Skin of body (tissue), 2 donors: Measurements from ENCODE around the gene CASP9. TPM values are rescaled to one million over a fixed set of nuclear protein-coding genes. Genes with fewer than 3 reads are reported as not detected.
"Not testable (repeated sequence)": the region's sequence is repeated elsewhere in the genome, so short reads cannot be mapped to it uniquely, and the experiment has no call there.

Experiments
- DNase-seq: peaks from one replicate; lab custom pipeline; 2025; lab: John Stamatoyannopoulos, UW
- total RNA-seq: library from RNA; depleted of rRNA; stranded (reverse); fragments of >200 nt; gene quantifications from one replicate; pipeline ENCODE4 v1.2.3, GENCODE V29; 2014

The CASP9 gene
- total RNA-seq, 1 donor from 2014 or later = 5.1 TPM

DNA sequence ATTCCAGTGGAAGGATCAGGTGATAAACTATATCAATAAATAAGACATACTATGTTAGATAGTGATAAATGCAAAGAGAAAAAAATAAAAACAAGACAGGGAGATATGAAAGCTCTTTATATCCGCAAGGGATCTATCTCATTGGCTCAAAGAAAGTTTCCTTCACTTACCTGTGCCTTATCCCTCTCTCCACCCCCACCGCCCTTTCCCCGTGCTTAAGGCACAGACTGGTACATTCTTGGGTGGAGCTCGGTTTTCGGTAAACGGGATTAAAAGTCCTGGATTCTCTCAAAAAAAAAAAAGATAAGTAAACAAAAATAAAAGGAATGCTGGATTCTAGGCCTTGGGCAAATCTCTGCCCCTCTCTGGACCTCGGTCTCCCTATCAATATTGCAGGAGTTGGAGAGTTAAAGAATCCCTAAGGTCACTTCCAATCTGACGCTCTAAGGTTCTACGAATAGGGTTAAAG is 2.0 kb upstream of the CASP9 start:
- no peak for DNase-seq

DNA sequence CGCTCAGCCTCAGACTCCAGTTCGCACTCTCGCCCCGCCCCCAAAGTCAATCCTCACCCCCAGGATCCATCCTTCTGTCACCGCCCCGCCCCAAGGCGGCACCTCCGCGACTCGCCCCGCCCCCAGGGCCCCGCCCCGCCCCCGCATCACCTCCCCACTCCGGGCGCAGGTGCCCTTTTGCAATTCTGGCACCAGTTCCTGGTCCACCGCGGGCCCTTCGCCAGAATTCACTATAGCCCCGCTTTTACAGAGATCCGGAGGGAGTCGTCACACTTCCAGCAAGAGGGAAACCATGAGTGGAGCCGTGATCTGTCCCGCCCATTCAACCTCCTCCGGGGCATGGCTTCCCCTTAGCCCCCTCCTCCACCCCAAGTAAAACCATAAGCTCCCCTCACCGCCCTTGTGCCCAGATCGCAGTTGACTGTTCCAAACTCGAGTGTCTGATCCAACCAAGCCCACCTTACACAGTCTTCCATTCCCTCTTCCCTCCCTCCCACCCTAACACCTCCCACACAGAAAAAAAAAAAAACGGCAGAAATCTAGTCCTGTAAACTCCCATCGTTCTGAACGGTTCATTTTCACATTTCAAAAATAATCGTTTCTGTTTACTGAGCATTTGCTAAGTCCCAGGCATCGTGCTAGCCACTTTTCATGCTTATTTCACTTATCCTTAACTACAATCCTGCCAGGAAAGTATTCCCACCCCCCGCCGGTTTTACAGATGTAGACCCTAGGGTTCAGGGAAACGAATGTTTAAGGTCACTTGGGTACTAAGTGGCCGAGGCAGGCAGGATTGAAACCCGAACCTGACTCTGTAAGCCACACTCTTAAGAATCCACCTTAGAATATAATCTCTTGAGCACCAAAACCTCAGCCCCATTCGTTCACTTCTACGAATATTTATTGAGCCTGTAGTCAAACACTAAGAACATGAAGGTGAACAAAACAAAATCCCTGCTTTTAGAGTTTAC is 1.3 kb upstream of the CASP9 start:
- DNase-seq = peak; percentile 88

DNA sequence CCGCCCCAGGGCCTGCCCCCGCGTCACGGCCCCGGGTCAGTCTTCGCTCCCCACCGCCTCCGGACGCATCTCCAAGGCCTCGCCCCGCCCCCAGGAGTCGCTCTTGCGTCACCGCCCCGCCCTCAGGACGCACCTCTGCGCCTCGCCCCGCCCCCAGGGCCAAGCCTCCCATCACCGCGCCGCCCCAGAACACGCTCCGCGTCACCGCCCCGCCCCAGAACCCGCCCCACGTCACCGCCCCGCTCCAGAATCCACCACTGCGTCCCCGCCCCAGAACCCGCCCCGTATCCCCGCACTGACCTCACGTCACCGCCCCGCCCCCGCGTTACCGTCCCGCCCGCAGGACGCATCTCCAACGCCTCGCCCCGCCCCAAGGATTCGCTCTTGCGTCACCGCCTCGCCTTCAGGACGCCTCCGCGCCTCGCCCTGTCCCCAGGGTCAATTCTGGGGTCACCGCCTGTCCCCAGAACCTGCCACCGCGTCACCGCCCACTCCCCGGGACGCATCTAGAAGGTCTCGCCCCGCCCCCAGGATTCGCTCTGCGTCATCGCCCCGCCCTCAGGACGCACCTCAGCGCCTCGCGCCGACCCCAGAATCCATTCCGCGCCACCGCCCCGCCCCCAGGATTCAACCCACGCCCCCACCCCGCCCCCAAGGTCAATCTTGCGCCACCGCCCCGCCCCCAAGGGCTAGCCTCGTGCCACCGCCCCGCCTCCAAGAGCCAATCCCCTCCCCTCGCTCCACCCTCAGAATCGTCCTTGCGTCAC is 451 bp upstream of the CASP9 start:
- DNase-seq = peak; percentile 98

DNA sequence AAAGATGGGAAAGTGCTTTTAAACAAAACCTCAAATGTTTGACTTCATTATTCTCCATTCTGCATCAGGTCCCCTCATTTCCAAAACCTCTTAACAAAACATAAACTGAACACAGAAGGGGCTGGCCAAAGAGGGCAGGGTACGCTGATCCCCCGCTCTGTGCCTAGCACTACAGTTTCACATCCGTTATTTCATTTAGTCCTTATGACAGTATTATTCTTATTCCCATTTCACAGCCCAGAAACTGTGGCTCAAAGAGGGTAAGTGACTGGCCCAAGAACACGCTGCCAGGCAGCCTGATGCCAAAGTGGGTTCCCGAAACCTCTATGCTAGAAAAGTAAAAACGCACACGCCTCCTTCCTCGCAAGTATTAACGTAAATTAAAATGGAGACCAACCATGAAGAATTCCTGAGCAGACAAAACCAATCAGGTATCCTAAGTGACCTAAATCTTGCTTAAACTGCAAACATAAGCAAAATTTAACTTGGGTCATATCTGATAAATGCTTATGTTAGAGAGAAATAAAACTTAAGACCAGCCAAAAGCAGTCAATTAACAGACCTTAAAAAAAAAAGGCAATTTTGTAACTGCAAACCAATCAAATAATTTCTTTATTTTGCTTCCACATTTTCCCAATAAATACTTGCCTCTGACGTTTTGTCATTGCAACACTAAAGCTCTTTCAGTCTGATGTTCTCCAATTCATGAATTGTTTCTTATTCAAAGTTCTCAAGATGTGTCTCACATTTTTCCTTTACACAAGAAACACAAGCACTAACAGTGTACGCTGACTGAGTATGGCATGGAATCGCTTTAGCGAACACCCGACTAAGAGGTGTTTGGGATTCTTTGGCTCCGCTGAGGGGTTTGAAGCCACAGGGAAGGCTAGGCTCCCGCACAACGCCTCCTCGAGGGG is 653 bp downstream of the CASP9 start:
- peak; percentile 67 for DNase-seq

DNA sequence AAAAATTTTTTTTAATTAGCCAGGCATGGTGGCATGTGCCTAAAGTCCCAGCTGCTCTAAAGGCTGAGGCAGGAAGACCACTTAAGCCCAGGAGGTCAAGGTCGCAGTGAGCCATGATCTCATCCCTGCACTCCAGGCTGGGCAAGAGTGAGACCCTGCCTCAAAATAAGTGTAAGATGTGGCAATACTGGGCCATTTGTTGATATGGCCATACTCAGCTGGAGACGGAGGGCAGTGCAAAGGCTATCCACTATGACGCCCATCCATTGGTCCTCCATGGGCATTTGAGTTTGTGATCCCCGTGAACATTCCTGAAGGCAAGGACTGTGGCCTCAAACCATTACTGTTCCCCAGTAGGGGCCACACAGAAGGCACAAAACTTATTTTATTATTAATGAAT is 1.5 kb downstream of the CASP9 start:
- DNase-seq = no peak

DNA sequence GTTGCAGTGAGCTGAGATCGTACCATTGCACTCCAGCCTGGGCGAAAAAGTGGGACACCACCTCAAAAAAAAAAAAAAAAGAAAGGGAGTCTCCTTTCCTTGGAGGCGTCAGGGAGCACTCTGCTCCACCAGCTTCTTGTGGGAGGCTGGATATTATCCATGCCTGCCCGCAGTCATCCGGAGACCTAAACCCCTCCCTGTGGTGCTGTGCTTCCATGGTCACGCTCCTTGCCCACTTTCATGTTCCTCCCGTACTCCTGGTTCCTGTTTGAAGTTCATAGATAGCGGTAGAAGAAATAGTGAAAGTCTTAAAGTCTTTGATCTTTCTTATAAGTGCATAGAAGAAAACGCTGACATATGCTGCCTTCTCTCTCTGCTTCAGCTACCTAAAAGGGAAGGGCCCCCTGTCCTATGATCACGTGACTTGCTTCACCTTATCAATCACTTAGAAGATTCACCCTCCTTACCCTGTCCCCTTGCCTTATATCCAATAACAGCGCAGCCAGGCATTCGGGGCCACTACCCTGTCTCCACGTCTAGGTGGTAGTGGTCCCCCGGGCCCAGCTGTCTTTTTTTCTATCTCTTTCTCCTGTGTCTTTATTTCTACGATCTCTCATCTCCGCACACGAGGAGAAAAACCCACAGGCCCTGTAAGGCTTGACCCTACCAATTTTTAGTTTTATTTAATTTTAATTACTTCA is 2.7 kb downstream of the CASP9 start:
- DNase-seq = not testable (repeated sequence)

DNA sequence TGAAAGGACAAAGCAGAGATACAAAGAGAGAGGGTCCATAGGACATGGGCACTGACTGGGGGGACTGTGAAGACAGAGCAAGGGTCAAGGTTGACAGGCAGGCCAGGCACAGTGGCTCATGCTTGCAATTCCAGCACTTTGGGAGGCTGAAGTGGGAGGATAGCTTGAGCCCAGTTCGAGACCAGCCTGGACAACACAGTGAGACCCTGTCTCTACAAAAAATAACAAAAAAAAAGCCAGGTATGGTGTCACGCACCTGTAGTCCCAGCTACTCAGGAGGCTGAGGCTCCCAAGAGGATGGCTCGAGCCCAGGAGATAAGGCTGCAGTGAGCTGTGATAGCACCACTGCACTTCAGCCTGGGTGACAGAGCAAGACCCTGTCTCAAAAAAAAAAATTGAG is 4.4 kb downstream of the CASP9 start:
- DNase-seq = no peak

DNA sequence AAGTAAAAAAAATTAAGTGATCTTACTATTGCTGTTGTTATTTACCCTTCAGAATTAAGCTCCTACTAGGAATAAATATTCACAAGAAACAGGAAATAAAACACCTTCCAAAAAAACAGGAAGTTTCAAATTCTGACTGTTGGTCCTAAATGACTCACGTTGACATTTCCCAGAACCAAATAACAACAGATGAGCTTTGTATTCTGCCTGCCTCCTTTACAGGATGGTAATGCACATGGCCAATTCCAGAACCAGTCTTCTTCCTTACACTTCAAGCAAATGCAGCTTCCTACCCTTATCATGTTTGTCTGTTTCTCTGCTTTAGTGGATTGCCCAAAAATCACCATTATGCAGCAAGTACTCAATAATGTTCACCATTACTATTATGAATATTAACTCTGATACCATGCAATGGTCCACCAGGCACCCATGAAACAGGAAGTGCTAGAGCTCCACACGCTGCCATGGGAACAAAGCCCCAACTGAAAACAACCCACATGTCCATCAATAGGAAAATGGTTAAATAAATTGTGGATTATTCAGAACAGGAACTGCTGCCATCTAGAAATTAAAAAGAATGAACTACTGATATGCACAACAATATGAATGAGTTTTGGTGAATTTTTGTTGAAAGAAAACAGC is 8.9 kb downstream of the CASP9 start:
- DNase-seq = no peak

DNA sequence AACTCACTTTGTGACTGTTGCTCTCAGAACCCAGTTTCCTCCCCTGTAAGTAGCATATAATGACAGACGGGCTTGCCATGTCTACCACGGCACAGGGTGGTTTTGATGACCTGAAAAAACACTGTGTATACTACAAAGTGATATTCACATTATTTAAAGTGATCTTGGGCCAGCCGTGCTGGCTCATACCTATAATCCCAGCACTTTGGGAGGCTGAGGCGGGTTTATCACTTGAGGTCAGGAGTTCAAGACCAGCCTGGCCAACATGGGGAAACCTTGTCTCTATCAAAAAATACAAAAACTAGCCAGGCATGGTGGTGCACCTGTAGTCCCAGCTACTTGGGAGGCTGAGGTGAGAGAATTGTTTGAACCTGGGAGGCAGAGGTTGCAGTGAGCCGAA is 9.5 kb downstream of the CASP9 start:
- not testable (repeated sequence) for DNase-seq

DNA sequence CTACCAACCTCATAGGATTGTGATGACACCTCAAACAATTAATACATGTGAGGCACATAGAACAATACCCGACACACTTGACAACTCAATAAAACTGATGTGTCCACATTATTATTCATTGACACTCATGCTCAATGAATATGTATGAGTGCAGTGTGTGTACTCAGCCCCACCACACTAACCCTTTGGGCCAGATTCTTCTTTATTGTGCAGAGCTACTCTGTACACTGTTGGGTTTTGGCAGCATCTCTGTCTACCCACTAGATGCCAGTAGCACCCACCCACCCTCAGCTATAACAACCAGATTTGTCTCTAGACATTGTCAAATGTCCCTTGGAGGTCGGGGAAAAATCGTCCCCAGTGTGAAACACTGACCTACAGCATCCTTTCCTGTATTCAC is 10.1 kb downstream of the CASP9 start:
- DNase-seq = no peak

DNA sequence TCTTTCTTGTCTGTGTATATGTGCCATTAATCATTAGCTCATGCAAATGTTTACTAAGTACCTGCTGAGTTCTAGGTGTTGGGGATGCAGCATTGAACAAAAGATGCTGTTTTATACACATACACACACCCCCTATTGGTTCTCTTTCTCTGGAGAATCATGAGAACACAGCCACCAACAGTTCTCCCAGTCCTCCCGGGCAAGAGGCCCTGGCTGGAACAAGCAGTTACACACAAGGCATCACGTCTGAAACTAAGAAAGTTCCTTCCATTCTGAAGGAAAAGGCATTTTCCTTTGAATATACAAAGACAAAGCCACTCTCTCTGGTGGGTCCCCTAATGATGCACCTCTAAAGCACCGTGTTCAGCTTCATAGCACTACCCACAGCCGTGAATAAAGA is 10.8 kb downstream of the CASP9 start:
- no peak for DNase-seq

DNA sequence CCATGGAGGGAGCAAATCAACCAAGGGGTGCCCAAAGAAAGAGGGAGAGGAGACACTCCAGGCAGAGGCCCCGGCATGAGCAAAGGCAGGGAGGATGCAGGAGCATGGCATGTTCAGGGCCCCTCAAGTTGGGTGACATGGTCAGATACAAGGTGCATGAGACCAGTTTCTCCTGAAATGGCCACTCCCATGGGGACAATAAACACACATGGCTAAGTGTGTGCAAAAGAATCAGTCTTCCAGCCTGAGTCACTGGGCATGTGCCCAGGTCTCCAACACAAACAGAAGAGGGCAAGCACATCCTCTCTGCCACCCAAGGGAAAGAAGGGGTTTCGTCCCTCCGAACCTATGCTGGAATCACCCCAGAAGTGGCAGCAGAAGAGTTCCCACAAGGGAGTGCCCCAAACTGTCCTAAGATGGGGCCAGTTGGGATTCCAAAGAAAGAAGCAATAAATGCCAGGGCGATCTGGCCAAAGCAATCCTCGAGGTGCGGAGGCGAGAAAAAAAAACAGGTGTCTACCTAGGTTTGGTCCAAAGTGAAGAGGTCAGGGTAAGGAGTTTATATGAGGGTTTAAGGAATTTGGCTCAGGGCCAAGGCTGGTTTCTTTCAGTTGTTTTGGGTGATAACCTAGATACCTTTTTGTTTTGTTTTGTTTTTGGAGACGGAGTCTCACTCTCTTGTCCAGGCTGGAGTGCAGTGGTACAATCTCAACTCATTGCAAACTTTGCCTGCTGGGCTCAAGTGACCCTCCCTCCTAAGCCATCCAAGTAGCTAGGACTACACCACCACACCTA is 13.2 kb downstream of the CASP9 start:
- no peak for DNase-seq

DNA sequence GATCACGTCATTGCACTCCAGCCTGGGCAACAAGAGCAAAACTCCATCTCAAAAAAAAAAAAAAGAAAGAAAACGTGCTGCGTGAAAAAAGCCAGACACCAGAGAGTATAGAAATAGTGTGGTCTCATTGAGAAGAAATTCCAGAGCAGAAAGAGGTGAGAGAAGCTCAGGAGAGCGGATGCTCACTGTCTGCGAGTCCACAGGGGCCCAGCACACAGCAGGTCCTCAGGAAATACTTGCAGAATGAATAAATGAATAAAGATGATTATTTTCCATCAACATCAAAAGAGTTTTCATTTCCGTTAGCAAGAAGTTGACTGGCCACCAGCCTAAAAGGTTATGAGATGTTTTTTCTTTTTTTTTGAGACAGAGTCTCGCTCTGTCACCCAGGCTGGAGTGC is 14.4 kb downstream of the CASP9 start:
- no peak for DNase-seq

DNA sequence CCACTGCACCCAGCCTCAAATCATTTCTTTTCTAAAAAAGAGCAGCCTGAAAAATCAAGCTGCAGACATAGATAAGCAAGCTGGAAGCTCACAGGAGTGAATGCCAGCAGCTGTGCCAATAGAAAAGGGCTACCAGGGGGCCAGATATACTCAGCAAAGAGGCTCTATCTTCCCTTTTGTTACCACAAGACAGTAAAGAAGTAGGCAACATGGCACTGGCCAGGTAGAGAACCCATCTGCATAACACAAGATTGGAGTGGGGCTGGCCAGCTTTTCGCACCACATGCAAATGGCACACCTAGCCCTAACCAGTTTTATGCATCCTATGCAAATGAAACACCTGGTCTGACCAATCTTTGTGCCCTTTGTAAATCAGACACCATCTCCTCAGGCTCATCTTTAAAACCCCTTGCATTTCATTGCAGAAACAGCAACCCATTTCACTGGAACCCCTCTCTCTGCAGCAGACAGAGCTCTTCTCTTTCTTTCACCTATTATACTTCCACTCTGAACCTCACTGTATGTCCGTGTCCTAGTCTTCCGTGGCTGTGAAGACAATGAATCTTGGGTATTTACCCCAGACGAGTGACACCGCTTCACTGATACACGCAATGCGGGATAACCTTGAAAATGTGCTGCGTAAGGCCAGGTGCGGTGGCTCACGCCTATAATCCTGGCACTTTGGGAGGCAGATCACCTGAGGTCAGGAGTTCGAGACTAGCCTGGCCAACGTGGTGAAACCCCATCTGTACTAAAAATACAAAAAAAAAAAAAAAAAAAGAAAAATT is 15.1 kb downstream of the CASP9 start:
- DNase-seq = no peak

DNA sequence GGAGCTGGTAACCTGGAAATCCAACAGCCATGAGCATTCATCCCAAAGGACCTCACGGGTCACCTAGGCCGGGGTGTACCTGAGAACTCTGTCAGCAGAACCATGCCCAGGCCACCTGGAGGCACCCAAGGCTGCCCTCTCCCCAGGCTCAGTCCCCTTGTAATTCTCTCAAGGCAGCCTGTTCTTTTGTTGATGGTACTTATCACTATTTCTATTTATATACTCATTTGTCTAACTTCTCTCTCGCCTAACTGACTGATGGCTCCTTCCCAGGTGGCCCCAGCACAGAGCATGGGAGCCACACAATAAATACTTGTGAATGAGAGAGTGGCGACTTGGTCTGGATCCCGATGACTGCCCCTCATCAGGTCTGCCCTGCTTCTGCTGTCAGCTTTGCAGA is 16.7 kb downstream of the CASP9 start:
- no peak for DNase-seq

DNA sequence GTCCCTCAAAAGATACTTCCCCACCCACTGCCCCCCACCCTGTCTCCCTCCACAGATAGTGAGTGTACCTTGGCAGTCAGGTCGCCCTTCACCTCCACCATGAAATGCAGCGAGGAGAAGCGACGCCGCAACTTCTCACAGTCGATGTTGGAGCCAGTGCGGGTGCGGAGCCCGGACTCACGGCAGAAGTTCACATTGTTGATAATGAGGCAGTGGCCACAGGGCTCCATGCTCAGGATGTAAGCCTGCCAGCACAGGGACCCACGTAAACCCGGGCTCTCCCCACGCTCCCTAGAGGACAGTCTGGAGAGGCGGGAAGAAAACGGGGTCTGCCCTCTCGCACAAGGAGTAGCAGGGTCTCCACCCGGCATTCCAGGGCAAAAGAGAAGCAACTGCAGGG is 17.2 kb downstream of the CASP9 start:
- DNase-seq = no peak

DNA sequence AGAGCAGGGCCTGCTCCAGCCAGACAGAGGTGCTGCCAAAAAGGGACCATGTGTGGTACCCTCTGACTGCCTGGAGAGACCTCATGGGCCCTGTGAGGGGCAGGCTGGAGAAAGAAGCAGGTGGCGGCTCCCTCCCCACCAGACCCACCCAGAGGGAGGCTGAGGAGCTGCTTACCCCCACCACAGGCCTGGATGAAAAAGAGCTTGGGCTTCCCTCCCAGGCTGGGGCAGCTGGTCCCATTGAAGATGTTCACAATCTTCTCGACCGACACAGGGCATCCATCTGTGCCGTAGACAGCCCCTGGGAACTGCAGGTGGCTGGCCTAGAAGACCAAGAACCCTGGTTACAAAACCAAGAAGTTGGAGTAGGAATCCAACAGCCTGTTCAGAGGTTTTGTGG is 19.6 kb downstream of the CASP9 start:
- DNase-seq = no peak

DNA sequence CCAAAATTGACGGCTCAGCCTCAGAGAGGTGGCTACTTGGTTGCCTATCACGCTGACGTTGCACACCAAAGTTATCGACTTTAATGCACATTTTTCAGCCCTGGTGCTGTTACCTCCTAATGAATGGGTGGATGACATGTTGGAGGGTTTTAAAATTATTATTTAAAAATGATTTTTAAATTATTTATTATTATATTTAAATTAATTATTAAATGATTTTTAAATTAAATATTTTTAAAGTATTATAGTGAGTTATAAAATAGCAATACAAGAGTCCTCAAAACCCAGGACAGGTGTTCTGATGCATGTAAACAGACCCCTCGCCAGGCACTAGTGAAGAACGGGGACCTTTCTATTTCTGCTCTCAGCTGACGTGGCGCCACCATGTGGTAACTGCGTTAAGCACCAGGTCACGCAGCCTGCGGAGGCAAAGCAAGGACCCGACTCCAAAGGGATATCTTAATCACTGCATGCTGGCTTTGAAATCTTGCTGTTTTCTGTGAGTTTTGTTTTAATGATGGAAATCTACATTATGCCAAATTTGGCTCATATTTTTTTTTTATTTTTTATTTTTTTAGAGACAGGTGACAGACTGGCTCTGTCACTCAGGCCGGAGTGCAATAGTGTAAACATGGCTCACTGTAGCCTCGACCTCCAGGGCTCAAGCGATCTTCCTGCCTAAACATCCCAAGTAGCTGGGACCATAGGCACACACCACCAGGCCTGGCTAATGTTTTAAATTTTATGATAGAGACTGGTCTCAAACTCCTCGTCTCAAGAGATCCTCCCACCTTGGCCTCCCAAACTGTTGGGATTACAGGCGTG is 22.6 kb downstream of the CASP9 start:
- no peak for DNase-seq
